Hindlimb muscle (tissue), 1 donor: ENCODE results near the gene TEX2. TPM values are rescaled to one million over a fixed set of nuclear protein-coding genes. Genes with fewer than 3 reads are reported as not detected.

Source experiments
- DNase-seq: peaks from one replicate; pipeline ENCODE4 v3.0.0-alpha.2; 2013
- polyA plus RNA-seq: library from polyadenylated mRNA; unstranded; fragments of 120-200 nt; gene quantifications from one replicate; pipeline ENCODE4 v1.2.1, GENCODE V29; 2013; ENCODE audit not compliant: insufficient read length

TEX2 gene
- polyA plus RNA-seq, 1 donor = 21.6 TPM

DNA sequence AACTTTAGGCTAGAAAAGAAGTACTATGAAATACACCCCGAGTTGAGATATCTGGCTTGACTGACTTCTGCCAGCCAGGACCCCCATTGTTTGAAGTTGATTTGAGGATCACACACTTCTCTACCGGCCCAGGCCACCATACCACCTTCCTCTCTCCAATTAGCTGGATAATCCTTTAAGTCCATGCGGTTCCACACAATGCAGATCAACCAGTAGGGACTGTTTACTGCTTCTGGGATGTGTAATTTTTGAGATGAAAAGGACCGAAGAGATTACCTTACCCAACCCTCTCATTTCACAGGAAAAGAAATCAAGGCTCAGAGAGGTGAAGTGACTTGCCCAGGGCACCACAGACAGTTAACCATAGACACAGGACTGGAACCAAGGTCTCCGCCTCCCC, 153.7 kb downstream of the TEX2 start:
- no peak for DNase-seq

DNA sequence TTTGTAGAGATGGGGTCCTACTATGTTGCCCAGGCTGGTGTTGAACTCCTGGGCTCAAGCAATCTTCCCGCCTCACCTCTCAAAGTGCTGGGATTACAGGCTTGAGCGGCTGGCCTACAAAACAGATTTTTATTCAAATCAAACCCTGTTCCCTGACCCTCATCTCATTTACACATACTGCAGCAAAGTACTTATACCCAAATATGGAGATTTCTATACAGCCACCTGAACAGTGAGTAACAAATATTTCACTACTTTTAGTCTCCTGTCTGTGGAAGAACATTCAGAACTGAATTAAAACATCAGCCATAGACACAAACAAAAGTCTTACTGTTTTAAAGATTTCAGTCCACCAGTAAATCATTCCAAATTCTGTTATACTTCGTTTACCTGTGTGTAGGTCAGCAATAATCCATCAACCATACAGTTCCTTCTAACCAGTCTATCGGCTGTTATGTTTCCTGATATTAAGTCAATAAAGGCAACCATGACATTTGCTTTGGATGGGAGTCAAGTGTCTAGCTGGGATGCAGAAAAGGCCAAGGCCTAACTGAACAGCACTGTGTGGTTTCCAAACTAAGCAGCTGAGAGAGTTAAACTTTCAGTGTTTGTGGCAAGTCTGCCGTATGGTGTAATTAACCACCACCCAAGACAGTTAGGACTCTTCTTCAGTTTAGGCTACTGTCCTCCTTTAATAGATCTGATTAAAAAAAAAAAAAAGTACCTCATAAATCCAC, 155.4 kb downstream of the TEX2 start:
- DNase-seq = no peak

DNA sequence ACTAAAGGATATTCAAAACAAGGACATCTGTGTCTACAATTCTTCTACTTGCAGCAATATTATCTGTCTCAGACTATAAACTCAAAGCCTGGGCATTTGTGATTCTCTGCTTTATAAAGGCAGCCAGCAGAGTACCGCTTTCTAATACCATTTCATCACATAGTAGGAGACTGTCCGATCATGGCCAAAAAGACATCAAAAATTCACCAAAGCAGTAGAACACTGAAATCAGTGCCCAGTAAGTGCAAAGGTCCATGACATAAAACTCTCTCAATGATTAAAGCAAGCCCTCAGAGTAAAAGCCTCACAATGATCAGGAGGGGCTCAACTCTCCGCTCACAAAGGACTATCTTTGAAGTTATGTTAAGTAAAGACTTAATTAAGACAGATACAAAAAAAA, 156.1 kb downstream of the TEX2 start:
- no peak for DNase-seq

- no peak for DNase-seq
These were observed 159.4 kb downstream of the TEX2 start for GRCh38 chr17:64103391-64104364.

DNA sequence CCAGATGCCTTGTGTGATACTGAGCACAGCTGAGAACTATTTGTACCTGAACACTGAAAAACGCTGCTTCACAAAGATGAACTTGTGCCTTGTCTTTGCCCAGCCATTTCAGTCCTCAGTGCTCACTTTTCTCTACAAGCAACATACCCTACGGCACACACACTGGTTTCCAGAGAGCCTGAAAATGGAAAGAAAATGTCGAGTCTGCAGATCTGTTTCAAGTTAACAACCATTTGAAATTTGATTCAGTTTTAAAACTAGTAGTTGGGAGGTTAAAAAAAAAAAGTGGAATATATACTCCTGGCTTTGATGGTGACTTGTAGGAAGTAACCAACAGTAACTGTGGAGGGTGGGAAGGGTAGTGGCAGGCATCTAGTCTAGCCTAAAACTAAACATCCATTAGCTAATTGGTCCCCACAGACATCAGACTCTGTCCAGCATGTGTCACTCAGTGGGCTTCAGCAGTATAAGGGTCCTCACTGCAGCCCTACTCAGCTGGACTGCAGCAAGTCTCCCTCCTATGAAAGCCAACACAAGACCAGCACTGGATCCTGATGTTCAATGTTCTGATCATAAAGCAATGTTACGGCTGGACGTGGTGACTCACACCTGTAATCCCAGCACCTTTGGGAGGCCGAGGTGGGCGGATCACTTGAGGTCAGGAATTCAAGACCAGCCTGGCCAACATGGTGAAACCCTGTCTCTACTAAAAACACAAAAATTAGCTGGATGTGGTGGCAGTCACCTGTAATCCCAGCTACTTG, 160.3 kb downstream of the TEX2 start:
- DNase-seq = no peak

- no peak for DNase-seq
These were observed 163.5 kb downstream of the TEX2 start for GRCh38 chr17:64099543-64099942.

Other genes with a start within 250 kb of the TEX2 start
- 28.6 TPM for gene ICAM2, start 242.6 kb downstream of the TEX2 start, polyA plus RNA-seq
- gene ERN1, start 133.1 kb downstream of the TEX2 start, polyA plus RNA-seq = 5.9 TPM
- gene PECAM1, start 127.6 kb upstream of the TEX2 start, polyA plus RNA-seq = 162 TPM
- 6.9 TPM for gene MILR1, start 185.9 kb upstream of the TEX2 start, polyA plus RNA-seq
- 27.9 TPM for gene POLG2, start 233.8 kb upstream of the TEX2 start, polyA plus RNA-seq
- gene DDX5, start 243.0 kb upstream of the TEX2 start, polyA plus RNA-seq = 372 TPM
- gene CEP95, start 243.7 kb upstream of the TEX2 start, polyA plus RNA-seq = 52.9 TPM